GM19099 (cell line): ENCODE measurements around the gene NMRK1.

Experiments
- POLR2A ChIP-seq: IDR thresholded peaks from 3 replicates; pipeline ENCODE4 v1.6.1; 2011; ENCODE audit warnings: low read depth; ENCODE audit not compliant: insufficient read length; ENCODE audit errors: extremely low read depth

NMRK1 gene

GRCh38 chr9:75087824-75088645, at the start of gene NMRK1, which contains the start of gene OSTF1:
Gene NMRK1 (minus strand): TSS chr9:75088155. CDS start chr9:75083115, 5,040 bp downstream.
Gene OSTF1 (plus strand): TSS chr9:75088514. CDS start chr9:75088693, 179 bp downstream.
- peak; percentile 90 for TF ChIP-seq POLR2A

GRCh38 chr9:75134495-75134894, 46.5 kb upstream of the NMRK1 start:
- no peak for TF ChIP-seq POLR2A

GRCh38 chr9:75133396-75133795, 45.4 kb upstream of the NMRK1 start:
- no peak for TF ChIP-seq POLR2A

- TF ChIP-seq POLR2A, result no peak
These were observed 44.3 kb upstream of the NMRK1 start for GRCh38 chr9:75132244-75132643.

GRCh38 chr9:75131700-75132099, 43.7 kb upstream of the NMRK1 start:
- no peak for TF ChIP-seq POLR2A

GRCh38 chr9:75130621-75131230, 42.8 kb upstream of the NMRK1 start:
- TF ChIP-seq POLR2A, result no peak

GRCh38 chr9:75130172-75130571, 42.2 kb upstream of the NMRK1 start:
- no peak for TF ChIP-seq POLR2A

GRCh38 chr9:75128535-75128934, 40.6 kb upstream of the NMRK1 start:
- no peak for TF ChIP-seq POLR2A

GRCh38 chr9:75123696-75124095, 35.7 kb upstream of the NMRK1 start:
- TF ChIP-seq POLR2A, result no peak

- no peak for TF ChIP-seq POLR2A
These were observed 34.1 kb upstream of the NMRK1 start for GRCh38 chr9:75121914-75122558.

- no peak for TF ChIP-seq POLR2A
These were observed 32.7 kb upstream of the NMRK1 start for GRCh38 chr9:75120686-75121085.

GRCh38 chr9:75117564-75117963, 29.6 kb upstream of the NMRK1 start:
- TF ChIP-seq POLR2A, result no peak

GRCh38 chr9:75116306-75116705, 28.4 kb upstream of the NMRK1 start:
- no peak for TF ChIP-seq POLR2A

GRCh38 chr9:75112789-75113188, 24.8 kb upstream of the NMRK1 start:
- TF ChIP-seq POLR2A, result no peak

GRCh38 chr9:75111019-75111622, 23.2 kb upstream of the NMRK1 start:
- no peak for TF ChIP-seq POLR2A
